IPS-18c (cell line): ENCODE results near the gene PMPCA.
A peak's percentile ranks its signal among the peaks of the same experiment; 100 is the strongest.

Experiments used
- H3K4me3 ChIP-seq: 2 replicates; pipeline ENCODE4 v1.7.0; 2013; ENCODE audit warnings: low read depth, mild to moderate bottlenecking, low read length, moderate library complexity; ENCODE audit not compliant: insufficient read depth
- H3K9me3 ChIP-seq: one replicate; pipeline ENCODE4 v1.6.1; 2013; ENCODE audit warnings: mild to moderate bottlenecking, low read length, moderate library complexity; ENCODE audit not compliant: control insufficient read depth, insufficient read depth

The PMPCA gene

DNA sequence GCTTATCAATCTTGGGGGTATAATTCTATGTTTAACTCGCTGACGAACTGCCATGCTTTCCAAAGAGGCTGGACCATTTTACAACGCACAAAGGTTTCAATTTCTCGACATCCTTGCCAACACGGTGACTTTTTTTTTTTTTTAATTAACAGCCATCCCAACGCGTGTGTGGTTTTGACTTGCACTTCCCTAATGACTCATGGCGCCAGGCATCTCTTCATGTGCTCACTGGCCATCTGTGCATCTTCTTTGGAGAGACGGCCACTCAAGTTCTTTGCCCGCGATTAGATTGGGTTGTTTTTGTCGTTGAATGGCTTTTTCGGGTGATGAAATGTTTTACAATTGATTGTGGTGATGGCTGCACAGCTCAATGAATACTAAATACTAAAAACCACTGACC lies 24.4 kb upstream of the PMPCA start:
- H3K9me3 ChIP-seq: no peaks in the 10 kb centered on the region
- no peak overlapping the region for H3K4me3 ChIP-seq

- Histone ChIP-seq H3K9me3 (no peaks in the 10 kb centered on the region), H3K4me3 (no peak overlapping the region)
Observed at GRCh38 chr9:136387217-136387616, 23.2 kb upstream of the PMPCA start.

DNA sequence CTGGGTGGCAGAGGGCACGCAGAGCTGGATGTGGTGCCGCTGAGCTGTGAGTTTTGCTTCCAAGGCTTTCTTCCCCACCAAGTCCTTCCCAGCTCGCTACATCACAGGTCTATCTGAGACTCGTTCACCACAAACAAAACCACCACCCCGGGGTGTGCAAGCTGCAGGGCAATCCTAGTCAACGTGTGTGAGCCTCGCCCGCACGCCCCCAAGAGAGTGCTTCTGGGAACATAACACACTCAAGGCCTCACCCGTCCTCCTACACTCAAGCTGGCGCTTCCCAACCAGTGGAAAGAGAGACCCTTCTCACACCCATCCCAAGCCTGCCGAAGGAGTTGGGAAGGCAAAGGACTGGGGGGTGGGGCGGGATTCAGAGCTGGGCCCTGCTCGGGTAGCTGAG lies 21.1 kb upstream of the PMPCA start:
- no peaks in the 10 kb centered on the region for H3K9me3 ChIP-seq
- no peak overlapping the region for H3K4me3 ChIP-seq

DNA sequence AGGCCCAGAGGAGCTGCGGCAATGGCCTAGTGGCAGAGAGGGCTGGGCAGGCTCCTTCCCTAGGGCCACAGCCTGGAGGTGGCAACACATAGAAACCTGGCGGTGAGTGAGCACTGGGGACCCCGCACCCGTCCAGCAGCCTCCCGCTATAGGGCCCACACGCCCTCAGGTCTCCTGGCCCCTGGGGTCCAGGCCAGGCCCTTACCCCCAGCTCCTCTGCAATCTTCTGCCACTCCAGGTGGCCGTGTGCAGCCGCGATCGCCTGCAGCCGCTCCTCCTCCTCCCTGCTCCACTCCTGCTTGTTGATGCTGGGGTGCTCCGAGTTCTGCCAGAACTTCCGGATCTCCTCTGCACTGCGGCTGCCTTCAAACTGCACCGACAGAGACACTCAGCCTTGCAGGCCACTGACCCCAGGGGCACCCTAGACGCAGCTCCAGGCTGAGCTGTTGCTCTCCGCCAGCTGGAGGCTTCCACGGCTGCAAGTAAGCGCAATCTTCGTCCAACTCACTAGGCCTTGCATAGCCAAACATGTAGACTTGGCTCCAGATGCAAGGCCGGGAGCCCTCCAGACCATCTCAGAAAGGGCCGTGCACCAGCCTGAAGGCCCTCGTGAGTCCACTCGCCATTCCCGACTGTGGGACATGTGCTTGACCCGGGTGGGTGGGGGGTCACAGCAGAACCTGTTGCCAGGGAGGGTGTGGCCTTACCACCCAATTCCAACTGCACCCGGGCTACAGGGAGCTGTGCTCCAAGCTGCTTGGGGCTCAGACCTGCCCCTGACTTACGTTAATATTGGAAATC lies 18.5 kb upstream of the PMPCA start:
- H3K4me3 ChIP-seq: no peak overlapping the region
- no peaks in the 10 kb centered on the region for H3K9me3 ChIP-seq

DNA sequence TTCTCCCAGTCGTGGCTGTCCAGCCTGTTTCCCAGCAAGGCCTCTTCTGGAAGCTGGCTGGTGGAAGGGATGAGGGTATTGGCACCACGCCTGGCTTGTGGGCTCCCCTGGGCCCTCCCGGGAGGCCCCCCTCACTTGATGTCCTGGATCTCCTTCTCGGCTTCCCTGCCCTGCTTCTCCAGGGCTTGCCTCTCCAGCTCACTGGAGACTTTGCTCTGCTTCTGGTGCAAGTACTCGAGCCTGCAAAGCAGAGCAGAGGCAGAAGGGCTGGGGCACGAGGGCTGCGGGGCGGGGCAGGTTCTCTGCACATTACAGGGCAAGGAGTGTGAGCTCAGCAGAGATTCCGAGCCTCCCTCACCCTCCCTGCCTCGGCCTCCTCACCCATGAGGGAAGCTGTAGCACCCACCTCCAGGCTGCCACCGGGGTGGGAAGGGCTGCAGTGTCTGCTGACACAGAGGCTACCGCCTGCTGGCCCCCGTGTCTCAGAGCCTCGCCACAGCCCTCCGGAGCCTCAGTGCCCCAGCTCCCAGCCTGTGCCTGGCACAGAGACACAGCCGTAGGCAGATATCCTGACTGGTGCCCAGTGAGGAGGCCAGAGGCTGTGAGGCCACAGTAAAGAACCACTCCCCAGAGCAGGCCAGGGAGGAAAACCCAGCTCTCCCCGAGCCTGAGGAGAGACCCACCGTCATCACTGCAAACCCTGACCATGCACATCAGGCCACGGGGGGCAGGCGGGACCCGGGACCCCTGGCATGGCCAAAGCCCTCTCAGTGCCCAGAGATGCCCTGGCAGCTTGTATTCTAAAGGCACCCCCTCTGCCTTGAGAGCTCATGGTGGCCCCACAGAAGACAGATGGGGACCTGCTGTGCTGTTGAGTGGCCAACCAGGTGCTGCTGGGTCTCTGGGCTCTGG lies 17.7 kb upstream of the PMPCA start:
- no peak overlapping the region for H3K4me3 ChIP-seq

DNA sequence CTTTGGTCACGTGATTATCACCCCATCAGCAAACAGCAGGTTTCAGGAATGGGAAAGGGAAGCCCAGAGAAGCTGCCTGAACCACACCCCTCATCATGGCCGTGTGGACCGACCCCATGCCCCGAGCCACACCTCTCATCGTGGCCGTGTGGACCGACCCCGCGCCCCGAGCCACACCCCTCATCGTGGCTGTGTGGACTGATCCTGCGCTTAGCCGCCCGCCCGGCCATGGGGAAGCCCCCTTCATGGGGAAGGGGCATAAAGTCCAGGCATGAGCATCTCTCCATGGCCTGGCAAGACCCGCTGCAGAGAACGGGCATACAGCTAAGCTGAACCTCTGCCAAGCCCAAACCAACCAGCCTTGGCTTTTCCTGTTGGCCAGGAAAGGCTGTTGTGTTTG lies 16.9 kb upstream of the PMPCA start:
- H3K4me3 ChIP-seq: no peak overlapping the region
- no peaks in the 10 kb centered on the region for H3K9me3 ChIP-seq

More for the DNA sequence above, 17.7 kb upstream of the PMPCA start:
- no peaks in the 10 kb centered on the region for H3K9me3 ChIP-seq

DNA sequence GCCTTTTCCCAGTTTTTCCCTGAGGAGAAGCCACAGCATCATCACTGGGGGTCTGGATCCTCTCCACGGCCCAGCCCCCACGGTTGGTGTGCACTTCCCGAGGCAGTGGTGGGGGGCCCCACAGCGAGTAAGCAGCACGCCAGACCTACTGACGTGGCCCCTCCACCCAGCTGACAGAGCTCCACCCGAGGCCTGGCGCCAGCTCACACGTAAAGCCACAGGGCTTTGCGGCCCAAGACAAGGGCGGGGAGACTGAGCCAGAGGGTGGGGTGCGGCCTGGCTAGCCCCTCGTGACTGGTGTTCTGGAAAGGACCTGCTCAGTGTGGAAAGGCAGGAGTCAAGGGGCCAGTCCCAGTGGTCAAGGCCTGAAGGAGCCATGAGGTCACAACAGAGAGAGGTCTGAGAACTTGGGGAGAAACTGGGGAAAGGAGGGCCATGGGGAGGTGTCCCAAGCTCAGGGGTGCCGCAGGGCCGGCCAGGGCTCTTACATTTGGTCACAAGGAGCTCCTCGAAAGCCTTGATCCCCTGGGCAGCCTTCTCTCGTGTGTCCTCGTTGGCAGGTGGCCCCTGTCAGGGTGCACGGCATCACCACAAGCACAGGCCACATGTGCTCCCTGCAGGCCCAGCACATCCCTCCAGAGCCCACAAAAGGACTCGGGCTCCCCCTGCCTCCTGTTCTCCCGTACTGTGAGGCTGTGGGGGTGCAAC lies 16.0 kb upstream of the PMPCA start:
- H3K9me3 ChIP-seq: no peaks in the 10 kb centered on the region
- no peak overlapping the region for H3K4me3 ChIP-seq

- no peak overlapping the region for H3K4me3 ChIP-seq
- no peaks in the 10 kb centered on the region for H3K9me3 ChIP-seq
Observed at GRCh38 chr9:136395020-136395340, 15.5 kb upstream of the PMPCA start.

- Histone ChIP-seq H3K4me3 (no peak overlapping the region), H3K9me3 (no peaks in the 10 kb centered on the region)
Observed at GRCh38 chr9:136395345-136396218, 14.9 kb upstream of the PMPCA start.

DNA sequence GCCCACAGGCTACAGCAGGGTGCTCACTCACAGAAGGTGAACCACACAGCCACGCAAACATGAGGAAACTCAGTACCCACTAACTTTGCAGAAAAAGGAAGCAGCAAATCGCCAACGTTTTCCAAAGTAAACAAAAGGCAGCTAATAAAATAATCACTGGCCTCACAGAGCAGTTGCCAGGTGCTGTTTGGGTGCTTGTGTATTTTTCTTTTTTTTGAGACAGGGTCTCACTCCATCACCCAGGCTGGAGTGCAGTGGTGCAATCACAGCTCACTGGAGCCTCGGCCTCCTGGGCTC lies 14.3 kb upstream of the PMPCA start:
- Histone ChIP-seq H3K9me3 (no peaks in the 10 kb centered on the region), H3K4me3 (no peak overlapping the region)

DNA sequence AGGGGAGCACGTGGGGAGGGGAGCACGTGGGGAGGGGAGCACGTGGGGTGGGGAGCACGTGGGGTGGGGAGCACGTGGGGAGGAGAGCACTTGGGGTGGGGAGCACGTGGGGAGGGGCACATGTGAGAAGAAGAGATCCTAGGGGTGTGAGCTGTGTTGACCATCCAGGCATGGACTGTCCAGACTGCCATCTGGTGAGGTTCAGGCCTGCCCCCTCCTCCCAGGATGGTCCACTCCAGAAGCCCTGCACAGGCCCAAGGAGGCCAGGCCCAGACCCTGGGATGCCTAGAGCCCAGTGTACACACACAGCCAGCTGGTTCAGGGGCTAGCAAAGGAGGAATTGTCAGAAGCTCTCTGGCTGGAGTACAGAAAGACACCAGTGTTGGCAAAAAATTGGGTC lies 12.8 kb upstream of the PMPCA start:
- Histone ChIP-seq H3K9me3 (no peaks in the 10 kb centered on the region), H3K4me3 (no peak overlapping the region)

GRCh38 chr9:136398286-136398685 lies 12.2 kb upstream of the PMPCA start:
- Histone ChIP-seq H3K9me3 (no peaks in the 10 kb centered on the region), H3K4me3 (no peak overlapping the region; the same call in 1 of the 2 replicates)

DNA sequence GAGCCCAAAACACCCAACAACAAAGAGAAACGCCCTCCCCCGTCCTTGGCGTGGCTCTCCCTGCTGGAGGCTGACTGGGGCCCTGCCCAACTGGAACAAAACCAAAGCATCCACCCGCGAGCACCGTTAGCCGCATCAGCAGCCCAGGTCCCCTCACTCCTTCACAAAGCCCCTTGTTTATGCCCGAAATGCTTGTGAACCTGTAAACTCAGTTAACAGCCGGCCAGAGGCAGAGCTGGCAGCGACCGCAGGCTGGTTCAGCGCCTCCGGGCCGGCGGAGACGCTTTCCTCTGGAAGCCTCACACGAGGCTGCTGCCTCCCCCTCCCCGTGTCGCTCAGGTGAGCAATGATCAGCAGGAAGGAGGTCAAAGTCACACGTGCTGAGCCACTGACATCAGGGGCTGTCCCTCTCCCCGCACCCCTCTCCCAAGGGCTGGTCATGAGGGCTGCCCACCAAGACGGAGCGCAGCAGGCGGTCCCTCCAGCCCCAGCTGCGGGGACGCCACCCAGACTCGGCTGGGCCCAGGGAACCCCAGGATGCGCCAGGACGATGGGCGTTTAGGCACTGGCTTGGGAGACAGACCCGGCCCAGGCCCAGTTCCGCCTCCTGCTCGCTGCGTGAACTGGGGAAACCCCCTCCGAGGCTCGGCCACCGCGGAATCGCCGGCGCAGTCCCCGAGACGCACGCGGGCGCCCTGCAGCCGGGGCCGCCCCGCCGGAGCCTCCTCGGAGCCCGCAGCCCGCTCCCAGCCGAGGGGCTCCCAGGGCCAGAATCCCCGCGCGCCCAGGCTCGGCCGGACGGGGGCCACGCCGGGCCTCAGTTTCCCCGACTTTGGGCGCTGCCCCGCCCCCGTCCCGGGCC lies 11.1 kb upstream of the PMPCA start:
- H3K9me3 ChIP-seq: no peaks in the 10 kb centered on the region
- peak overlapping the region; percentile 87 for H3K4me3 ChIP-seq

GRCh38 chr9:136400038-136400834 lies 10.2 kb upstream of the PMPCA start, which contains the start of gene SNAPC4:
Gene SNAPC4, minus strand, starts transcription at chr9:136400170. Its CDS starts 1,742 bp downstream, at chr9:136398428.
- H3K4me3 ChIP-seq: peak within 1 kb of the TSS; percentile 87
- no peaks in the 10 kb centered on the region for H3K9me3 ChIP-seq

DNA sequence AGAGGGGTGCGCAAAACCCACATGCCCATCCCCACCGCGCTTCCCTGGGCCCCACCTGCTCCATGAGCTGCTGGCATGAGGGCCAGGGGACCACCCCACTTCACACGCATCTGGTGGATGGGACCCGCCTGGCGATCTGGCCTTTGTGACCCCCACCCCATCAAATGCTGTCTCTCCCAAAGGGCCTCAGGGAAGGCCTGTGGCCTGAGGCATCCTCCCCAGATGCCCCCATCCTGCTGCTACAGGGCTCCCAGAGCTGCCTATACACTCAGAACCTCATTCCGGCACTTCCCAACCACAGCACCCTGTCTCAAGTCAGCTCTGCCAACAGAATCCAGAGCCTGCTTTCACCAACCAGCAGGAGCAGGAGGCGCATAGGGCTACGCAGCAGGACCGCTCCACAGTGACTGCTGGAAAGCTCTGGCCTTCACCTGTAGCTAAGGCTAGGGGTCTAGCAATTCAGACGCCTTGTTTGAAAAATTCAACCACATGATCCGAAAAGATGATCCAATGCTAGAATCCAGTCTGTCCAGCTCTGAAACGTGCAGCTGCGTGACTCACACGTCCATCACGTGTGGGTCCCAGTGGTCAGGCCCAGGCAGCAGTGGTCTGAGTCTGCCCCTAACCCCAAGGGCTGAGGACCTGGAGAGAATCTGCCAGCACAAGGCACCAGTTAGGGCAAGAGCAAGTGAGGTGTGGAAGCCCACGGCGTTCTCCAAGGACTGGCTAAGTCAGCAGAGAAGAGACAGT lies 9.1 kb upstream of the PMPCA start:
- H3K4me3 ChIP-seq: no peak overlapping the region
- H3K9me3 ChIP-seq: no peaks in the 10 kb centered on the region
